Kidney (tissue), 14 donors: ENCODE results near the gene SPO11. TPM values are rescaled to one million over a fixed set of nuclear protein-coding genes. Genes with fewer than 3 reads are reported as not detected.

ENCODE experiments used
- DNase-seq, 5 donors: peaks; one replicate each; pipeline ENCODE4 v3.0.0-alpha.2; 2013 to 2020
- FAIRE-seq: peaks from 2 replicates; lab custom pipeline; 2012; peaks lifted over from hg19 to GRCh38; lab: Jason Lieb, UNC
- H3K27ac ChIP-seq, 2 donors: one replicate each; pipeline ENCODE4 v1.7.0; 2013; ENCODE audit warnings: low read depth in 2 of 2, low read length in 2 of 2, inconsistent platforms in 1 of 2
- H3K27me3 ChIP-seq: one replicate; pipeline ENCODE4 v1.7.1; 2013; ENCODE audit warnings: low read length, inconsistent platforms; ENCODE audit not compliant: control insufficient read depth, insufficient read depth
- H3K36me3 ChIP-seq, 3 donors: one replicate each; pipeline versions ENCODE4 v1.7.0 to v1.7.1; 2013; ENCODE audit warnings: low read length in 3 of 3, control low read depth in 1 of 3, inconsistent platforms in 1 of 3; ENCODE audit not compliant: insufficient read depth in 3 of 3, control insufficient read depth in 2 of 3
- H3K4me1 ChIP-seq, 3 donors: one replicate each; pipeline versions ENCODE4 v1.7.0 to v1.7.1; 2013; ENCODE audit warnings: low read length in 3 of 3, inconsistent platforms in 1 of 3, low read depth in 1 of 3; ENCODE audit not compliant: control insufficient read depth in 2 of 3, insufficient read depth in 2 of 3
- H3K4me3 ChIP-seq, 3 donors: one replicate each; pipeline versions ENCODE4 v1.7.0 to v1.8.1; 2013; ENCODE audit warnings: low read length in 3 of 3, control low read depth in 1 of 3, inconsistent platforms in 1 of 3
- H3K9ac ChIP-seq, 3 donors: one replicate each; pipeline versions ENCODE4 v1.7.0 to v1.7.1; 2013; ENCODE audit warnings: low read length in 3 of 3, control low read depth in 1 of 3, inconsistent platforms in 1 of 3
- H3K9me3 ChIP-seq, 3 donors: one replicate each; pipeline versions ENCODE4 v1.7.0 to v1.7.1; 2013; ENCODE audit warnings: low read length in 3 of 3, control low read depth in 1 of 3, inconsistent platforms in 1 of 3; ENCODE audit not compliant: control insufficient read depth in 2 of 3, insufficient read depth in 1 of 3
- intact Hi-C: fragments of 100-400 bp; cut with DNase I; formaldehyde crosslinking; loops from one replicate; pipeline ENCODE4 v1.11.1; 2022
- polyA plus RNA-seq: library from polyadenylated mRNA; stranded (reverse); fragments of 350-450 nt; fragmentation: Illumina TruSeq; extraction: RNeasy Lipid Tissue Mini Kit (QIAGEN cat#74804); gene quantifications from one replicate; pipeline ENCODE4 v1.2.3, GENCODE V29; 2014; ENCODE audit warnings: low read depth, low replicate concordance; ENCODE audit not compliant: insufficient read depth
- total RNA-seq: library from RNA; stranded (reverse); fragmentation: NEBNext Ultra II Directional; extraction: Animal tissue kit (Norgen Biotek cat#: 25700); gene quantifications from one replicate; pipeline ENCODE4 v1.2.1, GENCODE V29; 2021
- TF ChIP-seq, protein P1 (sequence below): IDR thresholded peaks from 3 replicates; pipeline ENCODE4 v1.5.1; 2012; ENCODE audit warnings: mild to moderate bottlenecking, moderate library complexity, borderline replicate concordance; ENCODE audit not compliant: insufficient read depth; ENCODE audit errors: extremely low read depth
- donor health status: control.
- donor health status: control.
- donor health status: control.
- donor health status: control.
- donor health status: control.
- donor health status: DM: yes; HTN: yes; CAD: no.
- donor health status: Normal renal cell carcinoma (clear cell type).

The SPO11 gene
- total and polyA plus RNA-seq, 2 donors from 2014 or later, result not detected

DNA sequence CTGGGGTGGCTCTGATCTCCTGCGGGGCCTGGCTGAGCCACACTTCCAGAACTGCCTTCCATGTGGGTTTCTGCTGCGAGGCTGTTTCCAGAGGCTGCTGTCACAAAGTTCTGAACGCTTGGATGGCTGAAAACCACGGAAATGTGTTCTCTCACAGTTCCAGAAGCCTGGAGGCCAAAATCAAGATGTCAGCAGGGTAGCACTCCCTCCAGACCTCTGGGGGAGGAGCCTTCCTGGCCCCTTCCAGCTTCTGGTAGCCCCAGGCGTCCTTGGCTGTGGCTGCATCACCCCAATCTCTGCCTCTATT, 39.5 kb upstream of the SPO11 start:
- TF ChIP-seq, protein P1, sequence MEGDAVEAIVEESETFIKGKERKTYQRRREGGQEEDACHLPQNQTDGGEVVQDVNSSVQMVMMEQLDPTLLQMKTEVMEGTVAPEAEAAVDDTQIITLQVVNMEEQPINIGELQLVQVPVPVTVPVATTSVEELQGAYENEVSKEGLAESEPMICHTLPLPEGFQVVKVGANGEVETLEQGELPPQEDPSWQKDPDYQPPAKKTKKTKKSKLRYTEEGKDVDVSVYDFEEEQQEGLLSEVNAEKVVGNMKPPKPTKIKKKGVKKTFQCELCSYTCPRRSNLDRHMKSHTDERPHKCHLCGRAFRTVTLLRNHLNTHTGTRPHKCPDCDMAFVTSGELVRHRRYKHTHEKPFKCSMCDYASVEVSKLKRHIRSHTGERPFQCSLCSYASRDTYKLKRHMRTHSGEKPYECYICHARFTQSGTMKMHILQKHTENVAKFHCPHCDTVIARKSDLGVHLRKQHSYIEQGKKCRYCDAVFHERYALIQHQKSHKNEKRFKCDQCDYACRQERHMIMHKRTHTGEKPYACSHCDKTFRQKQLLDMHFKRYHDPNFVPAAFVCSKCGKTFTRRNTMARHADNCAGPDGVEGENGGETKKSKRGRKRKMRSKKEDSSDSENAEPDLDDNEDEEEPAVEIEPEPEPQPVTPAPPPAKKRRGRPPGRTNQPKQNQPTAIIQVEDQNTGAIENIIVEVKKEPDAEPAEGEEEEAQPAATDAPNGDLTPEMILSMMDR, result no peak
- Histone ChIP-seq H3K9ac (no peak overlapping the region), H3K4me1 (peaks cover 0 to 9% (median 3%) of the 10 kb centered on the region in 3 donors), H3K9me3 (no peaks in the 10 kb centered on the region), H3K36me3 (no peaks in the 10 kb centered on the region), H3K27me3 (no peaks in the 10 kb centered on the region), H3K27ac (no peak overlapping the region), H3K4me3 (no peak overlapping the region)
- FAIRE-seq (no peak), DNase-seq (peak in 1 of 5 donors; percentile 27)
- intact Hi-C loops, result no loop called here

DNA sequence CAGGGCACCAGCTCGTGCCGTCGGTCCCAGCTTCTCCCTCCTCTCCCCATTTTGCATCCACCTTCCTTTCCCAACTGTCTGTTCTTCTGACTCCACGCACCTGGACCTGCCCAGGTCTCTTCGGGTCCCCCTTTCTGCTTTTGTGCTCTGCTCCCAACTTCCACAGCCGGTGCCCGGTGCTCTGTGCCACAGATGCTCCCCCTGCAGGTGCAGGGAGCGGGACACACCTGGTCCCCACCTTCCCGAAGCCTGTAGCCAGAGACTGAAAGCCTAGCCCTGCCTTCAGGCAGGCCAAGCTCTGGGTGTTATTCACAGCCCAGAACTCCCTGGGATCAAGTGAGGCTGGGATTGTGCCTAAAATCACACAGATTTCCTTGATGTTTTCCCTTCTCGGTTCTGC, 38.6 kb upstream of the SPO11 start:
- FAIRE-seq (no peak), DNase-seq (peak in 1 of 5 donors; percentile 35)
- no peaks in the 10 kb centered on the region for H3K27me3 ChIP-seq
- peaks cover 0 to 9% (median 3%) of the 10 kb centered on the region in 3 donors for H3K4me1 ChIP-seq
- no peak overlapping the region for H3K4me3 ChIP-seq
- H3K27ac ChIP-seq, result no peak overlapping the region
- no peak overlapping the region for H3K9ac ChIP-seq
- no peaks in the 10 kb centered on the region for H3K36me3 ChIP-seq
- TF ChIP-seq, protein P1, result no peak
- intact Hi-C loops, result no loop called here
- no peaks in the 10 kb centered on the region for H3K9me3 ChIP-seq

DNA sequence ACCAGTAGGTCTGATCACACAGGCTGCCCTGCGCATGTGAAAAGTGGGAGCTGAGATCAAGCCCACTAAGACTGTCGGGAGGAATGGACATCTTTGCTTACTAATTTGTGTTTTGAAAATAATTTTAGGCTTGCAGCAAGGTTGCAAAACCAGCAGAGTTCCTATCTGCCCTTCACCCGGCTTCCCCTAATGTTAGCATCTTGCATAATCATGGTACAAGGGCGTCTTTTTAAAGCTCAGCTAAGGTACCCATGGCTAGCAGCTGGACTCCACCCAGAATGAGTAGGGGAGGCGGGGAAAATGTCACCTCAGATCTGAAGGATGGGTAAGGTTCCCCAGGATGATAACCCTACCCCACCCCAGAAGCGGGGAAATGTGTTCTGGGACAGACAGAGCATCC, 37.9 kb upstream of the SPO11 start:
- DNase-seq, result no peak
- no peak for FAIRE-seq
- no peak overlapping the region for H3K9ac ChIP-seq
- no peaks in the 10 kb centered on the region for H3K27me3 ChIP-seq
- H3K27ac ChIP-seq, result no peak overlapping the region
- no peaks in the 10 kb centered on the region for H3K36me3 ChIP-seq
- H3K4me3 ChIP-seq, result no peak overlapping the region
- H3K9me3 ChIP-seq, result no peaks in the 10 kb centered on the region
- peaks cover 0 to 9% (median 3%) of the 10 kb centered on the region in 3 donors for H3K4me1 ChIP-seq
- TF ChIP-seq, protein P1, result no peak
- intact Hi-C loops, result no loop called here

DNA sequence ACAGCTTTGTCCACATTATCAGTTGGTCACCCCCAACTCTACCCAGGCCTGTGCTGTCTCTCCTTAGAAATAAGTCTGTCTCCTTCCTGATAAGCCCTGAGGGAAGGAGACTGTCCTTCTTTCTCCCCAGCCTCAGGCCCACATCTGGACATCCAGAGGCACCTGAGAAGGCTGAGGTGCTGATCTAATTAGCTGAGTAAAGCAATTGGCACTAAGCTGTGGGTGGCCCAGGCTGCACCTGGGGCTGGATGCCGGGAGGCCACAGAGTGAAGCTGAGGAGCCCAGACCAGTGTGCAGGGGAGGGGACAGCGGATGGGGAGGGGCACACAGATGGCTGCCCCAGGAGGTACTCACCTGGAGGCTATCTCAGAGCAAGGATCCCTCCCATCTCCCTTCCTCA, 37.0 kb upstream of the SPO11 start:
- Histone ChIP-seq H3K4me1 (peaks cover 0 to 9% (median 3%) of the 10 kb centered on the region in 3 donors), H3K9me3 (no peaks in the 10 kb centered on the region), H3K27ac (no peak overlapping the region), H3K4me3 (no peak overlapping the region), H3K27me3 (no peaks in the 10 kb centered on the region), H3K9ac (no peak overlapping the region), H3K36me3 (no peaks in the 10 kb centered on the region)
- TF ChIP-seq, protein P1, result no peak
- intact Hi-C loops, result no loop called here
- DNase-seq (peak in 1 of 5 donors; percentile 41), FAIRE-seq (no peak)
